Measurements from ENCODE around the gene USP28.

USP28 gene

DNA sequence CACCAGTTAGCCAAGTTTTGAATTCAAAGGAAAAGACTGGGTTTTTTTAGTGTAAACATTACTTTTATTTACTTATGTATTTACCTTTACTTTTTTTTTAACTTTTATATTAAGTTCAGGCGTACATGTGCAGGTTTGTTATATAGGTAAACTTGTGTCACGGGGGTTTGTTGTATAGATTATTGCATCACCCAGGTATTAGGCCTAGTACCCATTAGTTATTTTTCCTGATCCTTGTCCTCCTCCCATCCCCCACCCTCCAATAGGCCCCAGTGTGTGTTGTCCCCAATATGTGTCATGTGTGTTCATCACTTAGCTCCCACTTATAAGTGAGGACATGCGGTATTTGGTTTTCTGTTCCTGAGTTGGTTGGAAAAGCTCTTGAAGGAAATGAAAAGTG lies 122.4 kb downstream of the USP28 start:
- Histone ChIP-seq H3K36me3 (peaks cover 59 to 75% (median 59%) of the 10 kb centered on the region in 3 donors), H3K27ac (no peak overlapping the region), H3K9me3 (no peaks in the 10 kb centered on the region), H3K4me3 (no peak overlapping the region), H3K4me1 (no peaks in the 10 kb centered on the region), H3K27me3 (no peaks in the 10 kb centered on the region)
- intact Hi-C loops (cut with DNase I; ENCODE audit: low total_unique reads) = loop anchor here (1.0 kb wide), 1 partner anchor 43 kb away; no protein-coding TSS in a partner anchor
- no peak for DNase-seq
- TF ChIP-seq, protein P1, sequence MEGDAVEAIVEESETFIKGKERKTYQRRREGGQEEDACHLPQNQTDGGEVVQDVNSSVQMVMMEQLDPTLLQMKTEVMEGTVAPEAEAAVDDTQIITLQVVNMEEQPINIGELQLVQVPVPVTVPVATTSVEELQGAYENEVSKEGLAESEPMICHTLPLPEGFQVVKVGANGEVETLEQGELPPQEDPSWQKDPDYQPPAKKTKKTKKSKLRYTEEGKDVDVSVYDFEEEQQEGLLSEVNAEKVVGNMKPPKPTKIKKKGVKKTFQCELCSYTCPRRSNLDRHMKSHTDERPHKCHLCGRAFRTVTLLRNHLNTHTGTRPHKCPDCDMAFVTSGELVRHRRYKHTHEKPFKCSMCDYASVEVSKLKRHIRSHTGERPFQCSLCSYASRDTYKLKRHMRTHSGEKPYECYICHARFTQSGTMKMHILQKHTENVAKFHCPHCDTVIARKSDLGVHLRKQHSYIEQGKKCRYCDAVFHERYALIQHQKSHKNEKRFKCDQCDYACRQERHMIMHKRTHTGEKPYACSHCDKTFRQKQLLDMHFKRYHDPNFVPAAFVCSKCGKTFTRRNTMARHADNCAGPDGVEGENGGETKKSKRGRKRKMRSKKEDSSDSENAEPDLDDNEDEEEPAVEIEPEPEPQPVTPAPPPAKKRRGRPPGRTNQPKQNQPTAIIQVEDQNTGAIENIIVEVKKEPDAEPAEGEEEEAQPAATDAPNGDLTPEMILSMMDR (IDR thresholded peaks at IDR 0.05) = no peak
